GM18508 (cell line): ENCODE results near the gene THOC5.
A peak's percentile ranks its signal among the peaks of the same experiment; 100 is the strongest.
"Not testable (repeated sequence)": the region's sequence is repeated elsewhere in the genome, so short reads cannot be mapped to it uniquely, and the experiment has no call there.

ENCODE experiments used
- ATAC-seq: cut with Tn5 transposase; IDR thresholded peaks from one replicate; pipeline ENCODE4 v1.9.1; 2021; ENCODE audit warnings: moderate number of reproducible peaks; ENCODE audit not compliant: insufficient read depth, unreplicated experiment

Gene THOC5

DNA sequence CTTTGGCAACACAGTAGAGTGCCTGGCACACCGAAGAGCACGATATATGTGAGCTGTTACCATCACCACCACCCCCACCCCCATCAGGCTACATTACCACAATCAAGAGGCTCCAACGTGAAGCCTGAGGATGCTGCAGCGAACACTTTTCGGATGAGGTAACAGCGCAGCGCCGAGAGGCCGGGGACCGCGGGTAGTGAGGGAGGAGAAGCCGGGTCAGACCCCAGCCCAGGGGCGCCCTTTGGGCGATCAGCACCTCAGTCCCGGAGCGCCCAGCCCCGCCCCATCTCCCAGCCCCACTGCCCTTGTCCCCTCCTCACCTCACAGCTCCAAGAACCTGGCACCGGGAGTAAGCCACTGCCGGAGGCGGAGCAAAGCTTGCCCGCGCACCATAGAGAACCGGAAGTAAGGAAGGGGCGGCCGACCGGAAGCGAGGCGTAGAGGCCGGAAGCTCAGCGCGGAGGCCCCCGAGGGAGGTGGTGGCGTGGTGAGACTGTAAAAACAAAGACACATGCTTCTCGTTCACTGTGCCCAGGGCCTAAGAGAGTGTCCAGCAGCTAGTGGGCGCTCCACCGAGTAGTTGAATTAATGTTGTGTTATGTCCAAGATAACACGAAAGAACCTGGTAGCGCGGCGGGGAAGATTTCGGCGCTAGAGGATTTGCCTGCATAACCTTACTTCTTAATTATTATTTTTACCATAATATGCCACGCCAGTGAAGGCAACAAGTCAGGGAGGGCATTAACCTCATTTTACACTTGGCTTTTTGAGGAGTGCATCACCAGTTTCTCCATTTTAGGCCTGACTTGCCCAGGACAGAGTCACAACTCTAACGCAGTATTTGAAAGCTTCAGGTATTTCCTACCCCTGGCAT lies at the start of gene THOC5:
Gene THOC5 (minus strand): TSS at position 407 of the 874 bp plus-strand sequence. CDS start 4,610 bp downstream, outside the sequence.
- ATAC-seq, result peak; percentile 80

DNA sequence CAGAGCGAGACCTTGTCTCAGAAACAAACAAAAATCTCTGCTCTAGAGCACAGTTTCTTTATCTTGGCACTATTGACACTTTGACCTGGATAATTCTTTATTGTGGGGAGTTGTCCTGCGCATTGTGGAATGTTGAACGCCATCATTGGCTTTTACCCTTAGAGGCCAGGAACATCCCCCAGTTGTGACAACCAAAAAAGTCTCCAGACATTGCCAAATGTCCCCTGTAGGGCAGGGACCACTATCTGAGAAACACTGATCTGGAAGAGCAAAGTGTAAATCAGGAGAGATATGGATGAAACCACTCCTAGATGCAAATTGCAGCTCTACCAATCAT lies 45.1 kb upstream of the THOC5 start:
- no peak for ATAC-seq

GRCh38 chr22:29597871-29598683 lies 44.5 kb upstream of the THOC5 start:
- not testable (repeated sequence) for ATAC-seq

- ATAC-seq, result no peak
These were observed 42.9 kb upstream of the THOC5 start for GRCh38 chr22:29596408-29596807.

DNA sequence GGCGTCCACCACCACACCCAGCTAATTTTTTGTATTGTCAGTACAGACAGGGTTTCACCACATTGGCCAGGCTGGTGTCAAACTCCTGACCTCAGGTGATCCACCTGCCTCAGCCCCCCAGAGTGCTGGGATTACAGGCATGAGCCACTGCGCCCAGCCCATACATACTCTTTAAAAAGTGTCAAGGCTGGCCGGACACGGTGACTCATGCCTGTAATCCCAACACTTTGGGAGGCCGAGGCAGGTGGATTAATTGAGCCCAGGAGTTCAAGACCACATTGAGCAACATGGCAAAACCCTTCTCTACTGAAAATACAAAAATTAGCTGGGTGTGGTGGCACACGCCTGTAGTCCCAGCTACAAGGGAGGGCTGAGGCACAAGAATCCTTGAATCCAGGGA lies 40.9 kb upstream of the THOC5 start:
- ATAC-seq, result not testable (repeated sequence)

DNA sequence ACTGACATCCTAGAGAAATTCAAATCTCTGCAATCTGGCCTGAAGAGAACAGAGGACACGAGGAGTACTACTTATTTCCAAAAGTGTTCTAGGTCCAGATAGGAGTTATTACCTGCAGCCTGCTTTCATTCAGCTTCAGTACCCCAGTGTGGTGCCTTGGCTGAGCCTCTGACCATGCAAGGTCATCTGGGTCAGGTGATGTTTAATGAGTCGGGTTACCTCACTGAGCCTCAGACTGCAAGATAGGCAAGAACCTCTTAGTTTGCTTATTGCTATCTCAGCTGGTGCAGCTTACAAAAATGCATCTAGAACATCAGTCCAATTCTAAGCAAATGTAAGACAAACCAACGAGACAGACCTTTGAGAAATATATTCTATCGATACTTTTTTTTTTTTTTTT lies 40.4 kb upstream of the THOC5 start:
- no peak for ATAC-seq

DNA sequence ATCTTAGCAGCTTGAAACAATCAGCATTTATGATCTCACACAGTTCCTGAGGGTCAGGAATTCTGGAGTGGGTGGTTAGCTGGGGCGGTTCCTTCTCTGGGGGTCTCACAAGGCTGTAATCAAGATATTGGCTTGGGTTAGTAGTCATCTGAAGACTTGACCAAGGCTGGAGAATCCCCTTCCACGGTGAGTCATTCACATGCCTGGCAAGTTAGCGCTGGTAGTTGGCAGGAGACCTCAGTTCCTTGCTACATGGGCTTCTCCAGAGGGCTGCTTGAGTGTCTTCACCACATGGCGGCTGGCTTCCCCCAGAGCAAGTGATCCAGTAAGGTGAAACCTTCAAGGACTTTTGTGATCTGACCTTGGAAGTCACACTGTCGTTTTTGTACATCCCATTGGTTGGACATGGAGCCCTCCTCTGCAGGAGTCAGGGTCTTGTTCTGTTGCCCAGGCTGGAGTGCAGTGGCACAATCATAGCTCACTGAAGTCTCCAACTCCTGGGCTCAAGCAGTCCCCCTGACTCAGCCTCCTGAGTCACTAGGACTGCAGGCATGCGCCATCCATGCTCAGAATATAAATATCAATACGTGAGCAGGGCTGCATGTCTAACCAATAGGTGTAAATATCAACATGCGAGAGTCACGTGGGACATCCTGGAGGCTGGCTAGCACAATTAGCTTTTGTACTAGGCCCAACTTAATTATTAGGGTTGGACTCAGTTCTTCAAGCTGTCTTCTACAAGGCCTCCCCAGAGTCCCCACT lies 34.6 kb upstream of the THOC5 start:
- ATAC-seq, result no peak

- ATAC-seq, result not testable (repeated sequence)
These were observed 32.7 kb upstream of the THOC5 start for GRCh38 chr22:29586193-29586705.

DNA sequence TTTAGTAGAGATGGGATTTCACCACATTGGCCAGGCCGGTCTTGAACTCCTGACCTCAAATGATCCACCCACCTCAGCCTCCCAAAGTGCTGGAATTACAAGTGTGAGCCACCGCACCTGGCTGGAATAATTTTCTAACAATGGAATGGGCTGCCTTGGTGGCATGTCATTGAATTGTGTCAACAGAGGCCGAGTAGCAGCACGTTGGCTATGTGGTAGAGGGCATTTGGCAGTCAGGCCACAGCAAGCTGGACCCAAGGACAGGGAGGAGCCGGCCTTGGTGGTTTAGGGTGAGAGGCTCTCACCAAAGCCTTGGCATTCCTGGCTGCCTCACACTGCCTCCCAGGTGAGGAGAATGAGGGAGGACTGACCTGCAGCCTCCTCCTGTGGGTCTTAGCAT lies 31.4 kb upstream of the THOC5 start:
- ATAC-seq, result no peak

DNA sequence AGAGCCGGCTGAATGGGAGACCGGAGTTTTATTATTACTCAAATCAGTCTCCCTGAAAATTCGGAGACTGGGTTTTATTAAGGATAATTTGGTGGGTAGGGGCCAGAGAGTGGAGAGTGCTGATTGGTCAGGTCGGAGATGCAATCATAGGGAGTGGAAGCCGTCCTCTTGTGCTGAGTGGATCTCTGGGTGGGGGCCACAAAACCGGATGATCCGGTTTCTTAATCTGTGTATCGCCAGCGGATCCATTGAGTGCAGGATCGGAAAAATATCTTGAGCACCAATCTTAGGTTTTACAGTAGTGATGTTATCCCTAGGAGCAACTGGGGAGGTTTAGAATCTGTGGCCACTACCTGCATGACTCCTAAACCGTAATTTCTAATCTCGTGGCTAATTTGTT lies 28.2 kb upstream of the THOC5 start:
- no peak for ATAC-seq

GRCh38 chr22:29580200-29580810 lies 26.7 kb upstream of the THOC5 start:
- ATAC-seq, result no peak

DNA sequence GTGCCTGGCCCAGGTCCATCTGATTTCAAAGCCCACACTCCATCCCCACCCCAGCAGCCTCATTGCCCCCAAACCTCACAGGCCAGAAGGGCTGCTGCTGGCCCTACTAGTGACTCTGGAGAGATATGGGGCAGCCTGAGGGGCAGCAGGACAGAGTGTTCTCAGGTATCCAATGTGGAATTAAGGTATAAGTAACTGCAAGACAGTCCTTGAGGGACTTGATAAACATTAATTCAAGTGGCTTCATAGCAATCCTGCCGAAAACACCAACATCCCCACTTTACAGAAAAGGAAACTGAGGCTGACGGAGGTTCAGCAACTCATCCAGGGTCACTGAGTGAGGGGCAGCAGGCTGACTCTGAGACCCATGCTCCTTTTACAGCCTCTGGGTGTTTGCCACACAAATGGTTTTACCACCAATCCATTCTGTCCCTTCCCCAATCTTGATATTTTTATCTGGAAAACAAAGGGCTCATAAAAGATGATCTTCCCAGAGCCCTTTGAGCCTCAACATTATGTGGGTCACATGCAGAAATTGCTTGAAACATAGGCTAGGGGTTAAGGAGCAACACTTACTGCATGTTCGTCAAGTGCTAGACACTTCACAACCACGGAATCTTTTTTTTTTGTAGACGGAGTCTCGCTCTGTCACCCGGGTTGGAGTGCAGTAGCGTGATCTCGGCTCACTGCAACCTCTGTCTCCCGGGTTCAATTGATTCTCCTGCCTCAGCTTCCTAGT lies 25.1 kb upstream of the THOC5 start:
- no peak for ATAC-seq

GRCh38 chr22:29574762-29575450 lies 21.3 kb upstream of the THOC5 start:
- ATAC-seq, result no peak

DNA sequence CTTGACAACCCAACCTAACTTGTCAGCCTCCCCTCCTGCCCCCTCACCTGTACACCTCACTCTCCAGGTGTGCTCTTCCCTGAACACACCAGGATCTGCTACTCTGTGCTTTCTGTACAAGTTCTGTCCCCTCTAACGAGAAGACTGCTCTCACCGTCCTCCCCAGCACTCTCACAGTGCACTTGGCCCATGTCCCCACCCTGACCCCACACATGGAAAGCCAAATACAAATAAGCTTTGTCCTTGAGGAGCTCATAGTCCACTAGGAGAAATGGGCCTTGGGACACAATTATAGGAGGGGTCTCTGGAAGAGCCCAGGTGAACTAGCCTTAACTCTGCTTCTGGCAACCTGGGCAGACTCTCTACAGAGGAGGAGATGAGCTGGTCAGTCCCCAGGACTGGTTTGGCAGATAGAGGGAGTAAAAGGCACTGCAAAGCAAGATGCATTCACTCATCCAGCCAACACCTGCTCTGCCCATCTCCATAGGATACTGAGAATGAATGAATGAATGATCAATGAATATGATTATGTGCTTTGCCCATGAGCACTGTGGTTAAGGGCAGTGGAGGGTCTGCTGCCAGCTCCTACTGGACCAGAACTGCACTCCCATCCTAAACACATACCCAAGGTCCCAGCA lies 17.5 kb upstream of the THOC5 start:
- no peak for ATAC-seq

DNA sequence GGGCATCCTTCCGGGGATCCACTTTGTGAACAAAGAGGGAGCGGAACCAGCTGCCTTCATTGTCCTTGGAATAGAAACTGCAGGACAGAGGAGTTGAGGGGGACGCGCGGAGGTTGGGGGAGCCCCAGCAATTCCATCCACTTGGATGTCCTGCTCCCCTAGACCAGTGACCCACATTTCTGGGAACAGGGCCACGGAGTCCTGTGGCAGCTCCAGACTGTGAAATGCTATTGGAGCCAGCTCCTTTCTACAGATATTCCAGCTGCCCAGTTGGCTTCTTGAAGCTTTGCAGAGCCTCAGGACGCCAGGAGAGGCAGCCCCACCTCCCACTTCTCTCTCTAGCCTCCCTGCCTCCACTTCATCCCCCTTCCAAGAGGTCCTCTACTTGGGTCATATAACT lies 16.9 kb upstream of the THOC5 start:
- no peak for ATAC-seq

DNA sequence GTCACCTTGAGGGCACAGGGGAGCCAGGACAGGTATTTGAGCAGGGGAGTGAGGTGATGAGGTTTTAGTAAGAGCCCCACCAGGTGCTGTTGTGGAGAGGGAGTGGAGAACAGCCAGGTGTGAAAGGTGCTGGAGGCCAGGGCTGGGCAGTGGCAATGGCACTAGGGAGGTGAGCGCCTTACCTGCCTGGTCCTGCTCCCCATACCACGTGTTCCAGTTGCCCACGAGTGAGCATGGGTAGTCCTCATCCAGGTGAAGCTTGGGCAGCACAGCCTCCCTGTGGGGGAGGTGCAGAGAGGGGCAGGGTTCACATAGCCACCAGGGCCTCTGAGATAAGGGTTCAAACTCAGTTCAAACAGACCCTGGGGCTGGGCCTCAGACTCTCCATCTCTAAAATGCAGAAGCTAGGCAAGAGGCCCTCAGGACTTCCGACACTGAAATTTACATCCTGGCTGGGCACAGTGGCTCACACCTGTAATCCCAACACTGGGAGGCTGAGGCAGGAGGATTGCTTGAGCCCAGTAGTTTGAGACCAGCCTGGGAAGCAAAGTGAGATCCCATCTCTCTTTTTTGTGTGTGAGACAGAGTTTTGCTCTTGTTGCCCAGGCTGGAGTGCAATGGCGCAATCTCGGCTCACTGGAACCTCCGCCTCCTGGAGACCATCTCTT lies 15.6 kb upstream of the THOC5 start:
- no peak for ATAC-seq

DNA sequence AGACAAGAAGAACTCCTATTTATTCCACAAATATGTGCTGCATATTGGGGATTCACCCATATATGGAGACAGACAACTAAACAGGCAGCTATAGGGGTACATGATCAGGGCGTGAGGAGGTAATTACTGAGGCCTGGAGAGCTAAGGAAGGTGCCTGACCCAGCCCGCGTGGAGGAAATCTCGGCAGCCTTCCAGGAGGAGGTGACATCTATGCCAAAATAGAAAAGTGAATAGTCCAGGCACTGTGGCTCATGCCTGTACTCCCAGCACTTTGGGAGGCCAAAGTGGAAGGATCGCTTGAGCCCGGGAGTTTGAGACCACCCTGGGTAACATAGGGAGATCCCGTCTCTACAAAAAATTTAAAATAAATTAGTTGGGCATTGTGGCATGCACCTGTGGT lies 13.8 kb upstream of the THOC5 start:
- ATAC-seq, result no peak

GRCh38 chr22:29566513-29566912 lies 13.0 kb upstream of the THOC5 start:
- ATAC-seq, result not testable (repeated sequence)
